GM10248 (cell line): ENCODE results near the gene CYP2B6.
A peak's percentile ranks its signal among the peaks of the same experiment; 100 is the strongest.
"Not testable (repeated sequence)": the region's sequence is repeated elsewhere in the genome, so short reads cannot be mapped to it uniquely, and the experiment has no call there.

Experiments
- CTCF ChIA-PET: fragments of 300-600 bp; sonication (Branson Sonifier 250); formaldehyde crosslinking; extraction: SDS; loops from one replicate; lab custom pipeline; 2021; ENCODE audit warnings: antibody characterized with exemption; lab: Yijun Ruan, JAX
- POLR2A ChIA-PET: fragments of 350-650 bp; sonication (Branson Sonifier 250); formaldehyde crosslinking; extraction: SDS; loops from one replicate; lab custom pipeline; 2020; ENCODE audit warnings: antibody characterized with exemption; lab: Yijun Ruan, JAX
- DNase-seq: peaks from one replicate; pipeline ENCODE4 v3.0.0; 2012; ENCODE audit errors: extremely low spot score
- CTCF ChIP-seq: IDR thresholded peaks from 2 replicates; pipeline ENCODE4 v1.5.1; 2012; ENCODE audit warnings: mild to moderate bottlenecking, low read depth; ENCODE audit errors: extremely low read depth, missing control alignments, control extremely low read depth

Gene CYP2B6

DNA sequence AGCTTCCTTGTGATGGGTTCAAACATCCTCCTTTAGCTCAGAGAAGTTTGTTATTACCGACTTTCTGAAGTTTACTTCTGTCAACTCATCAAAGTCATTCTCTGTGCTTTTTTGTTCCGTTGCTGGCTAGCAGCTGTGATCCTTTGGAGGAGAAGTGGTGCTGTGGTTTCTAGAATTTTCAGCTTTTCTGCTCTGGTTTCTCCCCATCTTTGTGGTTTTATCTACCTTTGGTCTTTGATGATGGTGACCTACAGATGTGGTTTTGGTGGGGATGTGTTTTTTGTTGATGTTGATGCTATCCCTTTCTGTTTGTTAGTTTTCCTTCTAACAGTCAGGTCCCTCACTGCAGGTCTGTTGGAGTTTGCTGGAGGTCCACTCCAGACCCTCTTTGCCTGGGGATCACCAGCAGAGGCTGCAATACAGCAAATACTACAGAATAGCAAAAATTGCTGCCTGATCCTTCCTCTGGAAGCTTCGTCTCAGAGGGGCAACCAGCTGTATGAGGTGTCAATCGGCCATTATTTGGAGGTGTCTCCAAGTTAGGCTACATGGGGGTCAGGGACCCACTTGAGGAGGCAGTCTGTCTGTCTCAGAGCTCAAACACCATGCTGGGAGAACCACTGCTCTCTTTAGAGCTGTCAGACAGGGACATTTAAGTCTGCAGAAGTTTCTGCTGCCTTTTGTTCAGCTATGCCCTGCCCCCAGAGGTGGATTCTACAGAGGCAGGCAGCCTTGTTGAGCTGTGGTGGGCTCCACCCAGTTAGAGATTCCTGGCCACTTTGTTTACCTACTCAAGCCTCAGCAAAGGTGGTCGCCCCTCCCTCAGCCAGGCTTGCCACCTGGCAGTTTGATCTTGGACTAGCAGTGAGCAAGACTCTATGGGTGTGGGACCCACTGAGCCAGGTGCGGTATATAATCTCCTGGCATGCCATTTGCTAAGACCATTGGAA is 20.4 kb upstream of the CYP2B6 start:
- CTCF ChIA-PET: interaction anchor here (0.9 kb wide), 1 partner anchor 292 kb away, joined by 3 read pairs; no protein-coding TSS in a partner anchor
- POLR2A ChIA-PET, DNase-seq: not testable (repeated sequence)

GRCh38 chr19:40974633-40975037 is 16.4 kb upstream of the CYP2B6 start:
- peak; percentile 82 for TF ChIP-seq CTCF
- peak; percentile 74 for DNase-seq
- ChIA-PET POLR2A (no interaction called here), CTCF (interaction anchor here (0.6 to 1.7 kb wide), 10 partner anchors 11 to 334 kb away, joined by 3 to 8 read pairs (median 4); partner anchors contain the start of gene CYP2B6)

DNA sequence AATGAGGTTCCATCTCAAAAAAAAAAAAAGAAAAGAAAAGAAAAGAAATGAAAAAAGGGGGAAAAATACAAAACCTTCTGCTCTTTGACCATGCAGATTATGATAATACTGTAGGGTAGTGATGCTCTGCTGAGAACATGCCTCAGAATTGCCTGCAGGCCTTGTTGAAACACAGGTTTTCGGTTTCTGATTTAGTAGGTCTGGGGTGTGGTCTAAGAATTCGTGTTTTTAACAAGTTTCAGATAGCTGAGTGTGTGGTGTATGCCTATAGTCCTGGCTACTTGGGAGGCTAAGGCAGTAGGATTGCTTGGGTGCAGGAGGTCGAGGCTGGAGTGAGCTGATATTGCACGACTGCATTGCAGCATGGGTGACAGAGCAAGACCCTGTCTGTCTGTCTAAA is 14.9 kb upstream of the CYP2B6 start:
- no peak for DNase-seq
- CTCF ChIA-PET: no interaction called here
- no peak for TF ChIP-seq CTCF
- POLR2A ChIA-PET: no interaction called here

- ChIA-PET POLR2A (no interaction called here), CTCF (no interaction called here)
- no peak for DNase-seq
- TF ChIP-seq CTCF: no peak
Observed at GRCh38 chr19:40976724-40977123, 14.4 kb upstream of the CYP2B6 start.

DNA sequence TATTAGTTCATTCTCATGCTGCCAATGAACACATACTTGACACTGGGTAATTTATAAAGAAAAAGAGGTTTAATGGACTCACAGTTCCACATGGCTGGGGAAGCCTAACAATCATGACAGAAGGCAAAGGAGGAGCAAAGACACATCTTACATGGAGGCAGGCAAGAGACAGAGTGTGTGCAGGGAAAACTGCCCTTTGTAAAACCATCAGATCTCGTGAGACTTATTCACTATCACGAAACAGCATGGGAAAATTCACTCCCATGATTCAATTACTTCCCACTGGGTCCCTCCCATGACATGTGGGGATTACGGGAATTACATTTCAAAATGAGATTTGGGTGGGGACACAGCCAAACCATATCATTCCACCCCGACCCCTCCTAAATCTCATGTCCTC is 11.3 kb upstream of the CYP2B6 start:
- POLR2A ChIA-PET, CTCF ChIA-PET, DNase-seq: not testable (repeated sequence)

GRCh38 chr19:40980743-40981442 is 10.2 kb upstream of the CYP2B6 start:
- POLR2A ChIA-PET, CTCF ChIA-PET: not testable (repeated sequence)

GRCh38 chr19:40981591-40981990 is 9.5 kb upstream of the CYP2B6 start:
- ChIA-PET POLR2A (no interaction called here), CTCF (no interaction called here)
- DNase-seq: no peak
- TF ChIP-seq CTCF: no peak

More at GRCh38 chr19:40980743-40981442, 10.2 kb upstream of the CYP2B6 start:
- not testable (repeated sequence) for DNase-seq

- no peak for TF ChIP-seq CTCF
- ChIA-PET CTCF (no interaction called here), POLR2A (no interaction called here)
- DNase-seq: no peak
Observed at GRCh38 chr19:40982594-40983101, 8.4 kb upstream of the CYP2B6 start.
